HepG2 (cell line): ENCODE data around the gene RAB1B.

Experiments used
- GTF2F1 ChIP-seq: fragments of 150-350 bp; IDR thresholded peaks from 2 replicates; pipeline ENCODE4 v1.6.1; 2014; ENCODE audit warnings: low read length
- HMG20B ChIP-seq: conservative IDR thresholded peaks from 2 replicates; pipeline ENCODE4 v1.6.1; 2016; ENCODE audit warnings: missing genetic modification reagents, missing compliant biosample characterization
- MAX ChIP-seq: IDR thresholded peaks from 2 replicates; pipeline ENCODE4 v1.6.1; 2012; ENCODE audit warnings: inconsistent platforms
- SUZ12 ChIP-seq: fragments of 150-350 bp; IDR thresholded peaks from 2 replicates; pipeline ENCODE4 v1.6.1; 2014; ENCODE audit warnings: low read depth, low read length
- TSC22D2 ChIP-seq: sonication (generic); formaldehyde crosslinking; IDR thresholded peaks from 2 replicates; pipeline ENCODE4 v1.5.1; 2020; ENCODE audit warnings: missing genetic modification reagents, mild to moderate bottlenecking, borderline replicate concordance
- U2AF2 ChIP-seq: fragments of 200-400 bp; formaldehyde crosslinking; IDR thresholded peaks from 2 replicates; pipeline ENCODE4 v1.6.1; 2017; ENCODE audit warnings: low read depth, mild to moderate bottlenecking, low read length
- ZNF292 ChIP-seq: sonication (generic); formaldehyde crosslinking; IDR thresholded peaks from 2 replicates; pipeline ENCODE4 v1.8.1; 2022; ENCODE audit warnings: mild to moderate bottlenecking, low read depth, missing genetic modification reagents, borderline replicate concordance
- TF ChIP-seq, protein P1 (sequence below): sonication (generic); formaldehyde crosslinking; IDR thresholded peaks from 2 replicates; pipeline ENCODE4 v1.5.0; 2020; ENCODE audit warnings: mild to moderate bottlenecking, missing genetic modification reagents, moderate library complexity

DNA sequence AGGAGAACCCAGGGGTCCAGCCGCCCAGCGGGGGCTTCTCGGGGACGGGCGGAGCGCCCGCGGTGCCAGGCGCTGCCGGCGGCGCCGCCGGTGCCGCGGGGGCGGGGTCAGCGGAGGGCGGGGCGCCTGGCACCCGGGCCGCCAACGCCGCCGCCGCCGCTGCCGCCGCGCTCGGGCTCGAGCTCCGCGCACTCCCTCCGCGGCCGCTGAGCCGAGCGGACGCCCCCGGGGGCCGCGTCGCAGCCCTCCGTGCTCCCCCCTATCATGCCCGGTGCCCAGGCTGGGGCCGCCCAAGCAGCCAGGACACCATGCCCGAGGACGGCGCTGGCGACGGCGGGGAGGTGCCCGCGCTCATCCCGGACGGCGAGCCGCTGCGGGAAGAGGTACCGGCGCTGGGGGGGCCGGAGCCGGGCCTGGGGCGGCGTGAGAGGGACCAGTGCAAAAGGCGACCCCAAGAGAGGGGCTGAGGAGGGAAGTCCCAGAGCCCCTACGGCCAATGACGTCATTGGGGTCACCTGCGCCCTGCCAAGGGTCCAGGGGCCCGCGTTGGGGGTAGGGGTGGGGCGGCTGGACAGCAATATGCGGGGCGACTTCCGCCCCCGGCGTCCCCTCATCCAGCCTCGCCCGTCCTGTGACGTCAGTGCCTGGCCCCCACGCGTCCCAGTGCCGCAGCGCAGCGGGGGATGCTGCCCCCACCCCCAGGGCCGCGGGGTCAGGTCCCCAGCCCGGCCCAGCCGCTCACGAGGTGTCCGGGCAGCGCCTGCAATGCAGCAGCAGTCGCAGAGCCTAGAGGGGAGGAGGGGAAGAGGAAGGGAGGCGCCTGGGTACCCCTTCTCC lies 23.5 kb downstream of the RAB1B start, which contains the start of gene TMEM151A:
- TF ChIP-seq, protein P1, sequence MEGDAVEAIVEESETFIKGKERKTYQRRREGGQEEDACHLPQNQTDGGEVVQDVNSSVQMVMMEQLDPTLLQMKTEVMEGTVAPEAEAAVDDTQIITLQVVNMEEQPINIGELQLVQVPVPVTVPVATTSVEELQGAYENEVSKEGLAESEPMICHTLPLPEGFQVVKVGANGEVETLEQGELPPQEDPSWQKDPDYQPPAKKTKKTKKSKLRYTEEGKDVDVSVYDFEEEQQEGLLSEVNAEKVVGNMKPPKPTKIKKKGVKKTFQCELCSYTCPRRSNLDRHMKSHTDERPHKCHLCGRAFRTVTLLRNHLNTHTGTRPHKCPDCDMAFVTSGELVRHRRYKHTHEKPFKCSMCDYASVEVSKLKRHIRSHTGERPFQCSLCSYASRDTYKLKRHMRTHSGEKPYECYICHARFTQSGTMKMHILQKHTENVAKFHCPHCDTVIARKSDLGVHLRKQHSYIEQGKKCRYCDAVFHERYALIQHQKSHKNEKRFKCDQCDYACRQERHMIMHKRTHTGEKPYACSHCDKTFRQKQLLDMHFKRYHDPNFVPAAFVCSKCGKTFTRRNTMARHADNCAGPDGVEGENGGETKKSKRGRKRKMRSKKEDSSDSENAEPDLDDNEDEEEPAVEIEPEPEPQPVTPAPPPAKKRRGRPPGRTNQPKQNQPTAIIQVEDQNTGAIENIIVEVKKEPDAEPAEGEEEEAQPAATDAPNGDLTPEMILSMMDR (CRISPR knock-in tag) = no peak
- TF ChIP-seq ZNF292 (CRISPR knock-in tag) (no peak), GTF2F1 (no peak), TSC22D2 (CRISPR knock-in tag) (no peak), MAX (no peak), U2AF2 (no peak), HMG20B (no peak), SUZ12 (no peak)
